NCI-H2081 treated with DMSO at 0.1 percent for 48 hours (cell line): ENCODE results near the gene TSFM.

ENCODE experiments used
- DNase-seq: peaks from one replicate; lab custom pipeline; 2025; lab: John Stamatoyannopoulos, UW

TSFM gene

GRCh38 chr12:57780284-57780897 lies 2.2 kb upstream of the TSFM start:
- no peak for DNase-seq

DNA sequence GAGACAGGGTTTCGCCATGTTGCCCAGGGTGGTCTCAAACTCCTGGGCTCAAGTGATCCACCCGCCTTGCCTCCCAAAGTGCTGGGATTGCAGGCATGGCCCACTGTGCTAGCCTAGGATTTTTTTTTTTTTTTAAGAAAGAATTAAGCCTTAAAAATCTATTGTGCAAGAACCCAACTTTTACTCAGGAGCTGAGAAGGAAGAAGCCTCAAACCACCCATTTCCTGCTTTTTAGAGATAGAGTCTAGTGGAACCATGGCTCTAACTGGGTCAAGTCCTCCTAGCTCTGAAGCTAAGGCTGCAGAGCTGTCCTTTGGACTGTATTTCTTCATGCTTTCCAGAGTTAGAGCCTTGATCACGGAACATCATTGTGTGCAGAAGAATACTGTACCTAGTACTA lies 1.3 kb upstream of the TSFM start:
- no peak for DNase-seq

- no peak for DNase-seq
These were observed 786 bp upstream of the TSFM start for GRCh38 chr12:57781801-57782200.

DNA sequence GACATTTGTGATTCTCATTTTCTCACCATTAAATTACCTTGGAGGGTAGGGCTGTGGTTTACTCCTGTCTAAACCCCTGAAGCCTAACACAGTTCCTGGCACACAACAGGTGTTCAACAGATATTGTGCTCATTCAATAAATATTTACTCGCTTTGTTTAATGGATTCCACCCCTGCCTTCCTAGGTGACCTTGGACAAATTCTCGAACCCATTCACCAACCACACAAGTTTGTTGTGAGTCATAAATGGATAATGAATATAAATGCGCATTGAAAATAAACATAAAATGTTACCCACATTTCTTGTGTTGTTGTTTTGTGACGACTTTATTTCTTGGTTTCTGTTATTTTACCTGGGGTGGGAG lies 362 bp upstream of the TSFM start:
- DNase-seq, result no peak

DNA sequence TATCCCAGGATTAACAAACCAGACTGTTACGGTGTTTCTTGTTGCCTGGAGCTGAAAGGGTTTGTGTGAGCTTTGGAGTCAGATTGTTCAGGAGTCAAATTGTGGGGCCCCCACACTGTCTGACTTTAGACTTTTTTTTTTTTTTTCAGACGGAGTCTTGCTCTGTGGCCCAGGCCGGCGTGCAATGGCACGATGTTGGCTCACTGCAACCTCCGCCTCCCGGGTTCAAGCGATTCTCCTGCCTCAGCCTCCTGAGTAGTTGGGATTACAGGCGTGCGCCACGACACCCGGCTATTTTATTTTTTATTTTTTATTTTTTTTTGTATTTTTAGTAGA lies 847 bp downstream of the TSFM start:
- DNase-seq, result no peak

- DNase-seq, result no peak
These were observed 1.3 kb downstream of the TSFM start for GRCh38 chr12:57783861-57784260.

- DNase-seq, result no peak
These were observed 11.3 kb downstream of the TSFM start for GRCh38 chr12:57793920-57794319.

GRCh38 chr12:57795354-57795753 lies 12.8 kb downstream of the TSFM start:
- DNase-seq, result no peak

- no peak for DNase-seq
These were observed 14.4 kb downstream of the TSFM start for GRCh38 chr12:57796996-57797395.

DNA sequence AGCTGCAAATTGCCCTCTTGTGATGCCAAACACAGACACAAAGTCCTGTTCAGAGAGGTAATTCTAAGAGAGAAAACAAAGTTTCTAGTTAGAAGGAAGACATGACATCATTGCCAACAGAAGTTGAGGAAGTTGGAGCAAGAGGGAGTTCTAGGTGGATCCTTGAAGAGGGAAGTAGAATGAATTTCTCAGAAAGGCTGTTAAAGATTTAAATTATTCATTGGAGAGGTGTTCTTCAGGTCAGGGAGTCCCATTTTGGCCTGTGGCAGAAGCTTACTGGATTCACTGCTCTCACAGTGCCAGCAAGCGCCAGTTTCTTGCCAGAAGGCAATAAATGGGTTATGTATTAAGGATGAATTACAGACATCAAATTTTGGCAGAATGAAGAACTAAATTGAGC lies 15.3 kb downstream of the TSFM start:
- DNase-seq, result no peak

DNA sequence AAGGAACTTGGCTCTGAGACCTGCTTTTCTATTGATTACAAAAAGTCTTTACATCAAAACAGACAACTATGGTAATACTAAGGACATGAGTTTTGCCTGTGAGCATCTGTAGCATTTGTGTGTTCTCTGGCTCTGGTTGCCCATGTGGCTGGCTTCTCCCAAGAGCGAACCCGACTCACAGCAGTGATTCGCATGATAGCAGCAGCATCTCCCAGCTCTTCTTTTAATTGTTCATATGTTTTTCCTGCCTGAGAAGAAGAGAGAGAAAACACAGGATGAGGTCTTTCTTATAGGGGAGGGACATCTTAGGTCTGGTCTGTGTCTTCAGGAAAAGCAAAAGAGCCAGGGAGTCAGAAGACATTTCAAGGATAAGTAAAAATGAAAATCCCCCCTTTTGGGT lies 18.4 kb downstream of the TSFM start:
- no peak for DNase-seq

- no peak for DNase-seq
These were observed 20.0 kb downstream of the TSFM start for GRCh38 chr12:57802607-57803006.

DNA sequence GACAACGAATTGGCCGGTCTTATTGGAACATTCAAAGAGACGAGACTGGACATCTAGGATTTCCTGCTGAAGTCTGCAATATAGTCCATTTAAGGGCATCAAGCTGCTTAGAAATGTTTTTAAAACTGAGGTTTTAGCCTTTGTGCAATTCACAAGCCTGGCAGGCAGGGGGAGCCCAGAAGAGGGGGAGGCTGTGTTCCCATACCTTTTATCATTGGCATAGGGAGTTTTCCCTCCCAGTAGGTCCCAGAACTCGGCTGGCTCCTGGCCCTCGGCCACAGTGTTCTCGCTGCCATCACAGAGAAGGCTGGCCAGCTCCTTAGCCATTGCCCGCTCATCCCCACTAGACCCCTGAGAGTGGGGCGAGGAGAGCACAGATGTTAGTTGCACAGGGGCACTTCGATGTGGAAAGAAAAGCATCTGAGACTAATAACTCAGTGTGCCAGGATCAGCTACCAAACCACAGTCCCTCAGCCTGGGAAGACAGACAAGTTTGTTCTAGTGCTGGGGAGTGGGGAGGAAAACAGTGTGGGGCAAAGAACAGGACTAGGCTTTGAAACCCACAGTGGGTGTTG lies 20.8 kb downstream of the TSFM start:
- DNase-seq, result no peak

DNA sequence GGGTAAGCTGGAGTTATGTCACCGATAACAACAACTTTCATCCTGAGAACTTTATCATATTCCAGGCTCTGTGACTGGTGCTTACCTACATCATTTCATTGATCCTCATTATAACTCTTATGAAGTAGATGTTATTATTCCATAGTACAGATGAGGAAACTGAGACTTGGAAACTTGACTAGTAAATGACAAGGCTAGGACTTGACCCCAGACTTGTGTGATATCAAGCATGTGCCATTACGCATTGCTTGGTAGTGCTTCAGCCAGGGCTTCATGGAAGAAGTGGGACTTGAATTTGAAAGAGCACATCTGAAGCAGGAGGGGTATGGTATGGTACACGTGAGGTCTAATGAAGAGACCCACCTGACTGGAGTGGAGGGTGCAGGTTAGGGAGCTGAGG lies 24.1 kb downstream of the TSFM start:
- no peak for DNase-seq

DNA sequence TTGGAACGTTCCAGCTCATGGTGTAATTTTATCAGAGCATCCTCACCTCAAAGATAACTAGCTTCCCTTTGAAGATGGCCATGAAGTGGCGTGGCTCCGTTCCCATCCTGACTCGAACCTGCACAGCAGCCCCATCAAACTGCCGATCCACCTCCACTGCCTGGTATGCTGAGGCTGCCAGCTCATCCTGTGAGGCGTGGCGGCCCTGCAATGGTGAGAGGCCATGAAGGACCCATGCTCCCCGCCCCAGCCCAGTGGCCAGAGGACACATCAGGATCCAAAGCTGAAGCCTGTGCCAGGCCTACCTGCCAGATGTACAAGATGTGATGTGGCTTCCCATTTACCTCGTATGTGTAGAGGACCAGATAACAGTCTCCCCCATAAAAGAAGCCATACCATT lies 24.7 kb downstream of the TSFM start:
- DNase-seq, result no peak

DNA sequence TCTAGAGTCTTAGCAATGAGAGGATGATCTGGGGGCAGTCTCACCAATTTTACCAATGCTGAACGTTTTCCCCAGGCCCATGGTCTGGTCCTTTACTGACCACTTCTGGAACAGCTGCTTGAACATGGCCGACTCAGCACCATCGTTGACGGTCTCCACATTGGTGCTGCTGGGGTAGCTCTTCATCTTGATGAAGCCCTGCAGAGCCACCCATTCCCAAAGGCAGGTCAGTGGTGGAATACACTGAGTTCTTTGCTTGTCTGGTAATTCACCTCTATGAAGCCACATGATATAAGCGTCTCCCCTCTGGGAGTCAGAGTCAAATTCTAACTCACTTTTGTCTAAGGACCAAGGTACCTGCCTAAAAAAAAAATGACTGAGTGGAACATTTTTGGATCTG lies 25.8 kb downstream of the TSFM start:
- no peak for DNase-seq

GRCh38 chr12:57809425-57809824 lies 26.8 kb downstream of the TSFM start:
- no peak for DNase-seq

- no peak for DNase-seq
These were observed 27.9 kb downstream of the TSFM start for GRCh38 chr12:57810450-57810849.

DNA sequence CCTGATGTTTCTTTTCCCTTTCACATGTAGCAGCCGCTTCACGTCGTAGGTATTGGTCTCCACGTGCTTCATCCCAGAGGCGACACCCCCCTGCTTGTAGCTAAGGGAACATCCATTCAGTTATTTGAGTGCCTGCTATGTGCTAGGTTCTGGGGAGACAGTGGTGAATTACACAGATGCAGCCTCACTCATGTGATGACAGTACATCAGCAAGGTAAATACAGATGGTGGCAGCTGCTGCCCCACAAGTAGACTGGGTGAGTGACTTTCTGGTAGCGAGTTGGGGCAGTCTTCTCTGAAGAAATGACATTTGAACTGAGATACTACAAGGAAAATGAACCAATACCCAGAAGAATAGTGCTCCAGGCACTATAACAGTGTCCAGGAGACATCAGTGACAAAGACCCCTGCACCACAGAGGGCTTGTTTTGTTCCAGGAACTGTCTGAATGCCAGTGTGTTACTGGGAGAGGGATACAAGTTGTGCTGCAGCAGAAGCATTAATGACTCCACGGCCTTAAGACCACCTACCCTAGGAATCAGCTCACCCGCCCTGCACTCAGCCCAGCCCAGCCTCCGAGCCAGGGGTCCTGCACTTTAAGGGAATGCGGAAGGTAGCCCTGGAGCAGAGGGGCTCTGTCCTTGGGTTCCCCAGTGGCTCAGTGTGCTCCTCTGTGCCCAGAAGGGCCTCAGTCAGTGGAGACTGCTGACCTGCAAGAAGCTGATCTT lies 28.6 kb downstream of the TSFM start:
- no peak for DNase-seq

DNA sequence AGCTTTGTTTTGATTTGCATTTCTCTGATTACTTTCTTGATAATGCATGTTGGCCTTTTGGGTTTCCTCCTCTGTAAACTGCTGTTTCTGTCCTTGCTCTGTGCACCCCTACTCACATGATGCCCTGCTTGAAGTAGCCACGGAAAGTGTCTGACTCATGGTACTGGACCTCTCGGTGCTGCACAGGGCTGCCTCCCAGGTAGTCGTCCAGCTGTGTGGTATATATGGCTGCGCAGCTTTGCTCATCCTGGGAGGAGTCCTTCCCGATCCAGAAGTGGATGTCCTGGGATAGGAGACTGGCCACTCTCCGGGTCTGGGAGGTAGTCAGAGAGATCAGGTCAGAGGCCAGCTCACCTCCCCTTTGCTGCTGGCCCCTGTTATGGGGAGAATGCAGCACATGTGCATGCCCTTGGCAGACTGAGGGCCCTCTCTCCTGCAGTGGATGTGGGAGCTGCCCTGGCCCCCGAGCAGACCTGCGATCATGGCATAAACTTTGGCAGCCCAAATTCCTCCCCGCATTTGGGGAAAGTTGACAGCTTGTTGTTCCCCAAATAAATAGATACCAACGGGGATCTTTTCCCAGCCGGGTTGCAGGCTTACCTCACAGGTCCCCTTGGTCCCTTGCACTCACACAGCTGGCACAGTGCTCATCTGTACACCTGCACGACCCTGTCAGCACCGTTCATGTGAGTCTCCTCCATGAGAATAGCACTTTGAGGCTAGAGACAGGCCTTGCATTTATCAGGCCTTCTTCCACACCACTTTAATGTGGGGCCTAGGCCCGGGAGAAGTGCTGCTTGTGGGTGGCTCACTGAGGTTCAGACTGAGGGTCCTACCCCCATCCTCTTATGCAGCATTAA lies 30.8 kb downstream of the TSFM start:
- no peak for DNase-seq

DNA sequence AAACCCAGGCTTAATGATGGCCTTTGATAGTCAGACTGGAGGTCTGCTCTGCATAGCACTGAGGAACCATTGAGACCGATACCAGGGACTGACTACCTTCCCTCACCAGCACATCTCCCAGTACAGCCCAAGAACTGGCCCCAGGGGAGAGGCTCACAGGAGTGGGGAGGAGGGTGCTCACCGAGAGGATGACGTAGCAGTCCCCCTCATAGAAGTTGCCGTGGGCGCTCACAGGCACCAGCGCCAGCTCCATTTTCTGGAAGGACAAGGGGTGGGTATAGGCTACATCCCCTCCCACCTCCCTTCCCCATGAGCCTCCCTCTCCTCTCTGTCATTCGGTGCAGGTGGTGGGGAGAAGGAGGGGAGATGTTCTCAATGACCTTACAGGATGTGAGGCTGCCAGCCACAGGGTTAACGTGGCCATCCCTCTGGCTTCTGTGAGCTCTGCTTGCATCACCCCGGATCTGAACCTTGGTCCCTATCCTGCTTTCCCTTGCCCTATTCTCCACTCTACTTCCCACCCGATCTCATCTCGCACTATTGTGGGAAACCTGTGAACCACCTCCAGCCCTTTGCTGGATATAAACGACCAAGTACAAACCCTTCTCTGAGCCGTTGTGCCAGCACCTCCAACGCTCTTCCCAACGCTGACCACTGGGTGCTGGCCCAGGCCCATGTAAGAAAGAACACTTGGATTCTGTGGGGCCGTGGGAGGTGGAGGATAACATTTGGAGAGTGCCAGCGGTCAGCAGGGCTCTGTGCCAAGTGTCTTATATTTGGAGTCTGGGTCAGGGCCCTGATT lies 31.6 kb downstream of the TSFM start:
- no peak for DNase-seq
